SK-N-SH (cell line): Measurements from ENCODE around the gene MRPL21. TPM values are rescaled to one million over a fixed set of nuclear protein-coding genes. Genes with fewer than 3 reads are reported as not detected.

Source experiments
- CTCF ChIA-PET: fragments of 300-600, 350-600 bp; formaldehyde crosslinking; extraction: SDS; loops from one replicate; lab custom pipeline; 2021; lab: Yijun Ruan, JAX
- POLR2A ChIA-PET: fragments of 350-600 bp; sonication (Branson Sonifier 250); formaldehyde crosslinking; extraction: SDS; loops from one replicate; lab custom pipeline; 2020; ENCODE audit warnings: antibody characterized with exemption, inconsistent platforms; lab: Yijun Ruan, JAX
- DNase-seq: peaks from one replicate; pipeline ENCODE4 v3.0.0; 2012
- H2AFZ ChIP-seq: fragments of 200-600 bp; sonication (generic); 2 replicates; pipeline ENCODE4 v1.8.1; 2016; ENCODE audit warnings: antibody characterized with exemption, mild to moderate bottlenecking, low read depth
- H3F3A ChIP-seq: fragments of 200-600 bp; sonication (generic); replicated peaks from 2 replicates; pipeline ENCODE3; 2016; ENCODE audit warnings: antibody characterized with exemption, mild to moderate bottlenecking; ENCODE audit not compliant: insufficient read depth
- H3K27ac ChIP-seq, 2 experiments: fragments of 200-500 bp in 1 of 2; fragments of 200-600 bp in 1 of 2; sonication (Bioruptor generic) in 1 of 2; sonication (generic), shearing (Covaris generic) in 1 of 2; 2 replicates each; pipeline versions ENCODE4 v1.5.1 to v1.6.1; 2014 to 2016; ENCODE audit warnings: low read depth in 2 of 2, inconsistent platforms in 1 of 2, low read length in 1 of 2, mild to moderate bottlenecking in 1 of 2, mixed read lengths in 1 of 2
- H3K27me3 ChIP-seq: fragments of 200-600 bp; sonication (generic), shearing (Covaris generic); 2 replicates; pipeline ENCODE4 v1.6.1; 2016; ENCODE audit warnings: mixed run types; ENCODE audit not compliant: insufficient read depth
- H3K36me3 ChIP-seq, 2 experiments: fragments of 200-500 bp in 1 of 2; fragments of 200-600 bp in 1 of 2; sonication (Bioruptor generic) in 1 of 2; sonication (generic) in 1 of 2; replicated peaks in 1 of 2; 2 replicates each; pipeline versions ENCODE3 to v1.5.1; 2014 to 2016; ENCODE audit warnings: low read length in 1 of 2, mild to moderate bottlenecking in 1 of 2; ENCODE audit not compliant: insufficient read depth in 2 of 2, control insufficient read depth in 1 of 2
- H3K4me1 ChIP-seq, 2 experiments: fragments of 200-500 bp in 1 of 2; fragments of 200-600 bp in 1 of 2; sonication (Bioruptor generic) in 1 of 2; sonication (generic), shearing (Covaris generic) in 1 of 2; 2 replicates each; pipeline versions ENCODE4 v1.5.1 to v1.6.1; 2014 to 2016; ENCODE audit warnings: low read depth in 1 of 2, low read length in 1 of 2, mixed run types in 1 of 2; ENCODE audit not compliant: insufficient read depth in 2 of 2, control insufficient read depth in 1 of 2
- H3K4me2 ChIP-seq: fragments of 200-600 bp; sonication (generic), shearing (Covaris generic); 2 replicates; pipeline ENCODE4 v1.6.1; 2017; ENCODE audit warnings: mixed run types
- H3K4me3 ChIP-seq, 2 experiments: fragments of 200-500 bp in 1 of 2; fragments of 200-600 bp in 1 of 2; sonication (Bioruptor generic) in 1 of 2; sonication (generic), shearing (Covaris generic) in 1 of 2; 2 replicates each; pipeline versions ENCODE4 v1.5.1 to v1.8.1; 2014 to 2016; ENCODE audit warnings: low read depth in 2 of 2, inconsistent platforms in 1 of 2, low read length in 1 of 2, mild to moderate bottlenecking in 1 of 2, mixed read lengths in 1 of 2, moderate library complexity in 1 of 2
- H3K79me2 ChIP-seq: fragments of 200-600 bp; sonication (generic); 2 replicates; pipeline ENCODE4 v1.8.1; 2017; ENCODE audit warnings: mild to moderate bottlenecking; ENCODE audit not compliant: insufficient read depth
- H3K9ac ChIP-seq: fragments of 200-600 bp; sonication (generic); 2 replicates; pipeline ENCODE4 v1.6.1; 2017; ENCODE audit warnings: mixed run types
- H3K9me2 ChIP-seq: fragments of 200-600 bp; sonication (generic); 2 replicates; pipeline ENCODE4 v1.6.1; 2017; ENCODE audit warnings: mixed run types
- H3K9me3 ChIP-seq: fragments of 200-600 bp; sonication (generic); 2 replicates; pipeline ENCODE4 v1.6.1; 2017; ENCODE audit warnings: mixed run types, mild to moderate bottlenecking, moderate library complexity
- H4K20me1 ChIP-seq: fragments of 200-600 bp; sonication (generic); 2 replicates; pipeline ENCODE4 v1.6.1; 2017; ENCODE audit warnings: mild to moderate bottlenecking, mixed run types; ENCODE audit not compliant: insufficient read depth
- CHD2 ChIP-seq: fragments of 150-350 bp; IDR thresholded peaks from 2 replicates; pipeline ENCODE4 v1.6.1; 2018; ENCODE audit warnings: low read length; ENCODE audit not compliant: partially characterized antibody
- ELF1 ChIP-seq: IDR thresholded peaks from 2 replicates; pipeline ENCODE4 v1.4.0; 2012
- EP300 ChIP-seq, 2 experiments: IDR thresholded peaks; 2 replicates each; pipeline versions ENCODE4 v1.4.0 to v1.6.1; 2012; ENCODE audit warnings: borderline replicate concordance in 1 of 2, low read depth in 1 of 2, low read length in 1 of 2
- EZH2phosphoT487 ChIP-seq: fragments of 200-600 bp; sonication (generic); IDR thresholded peaks from 2 replicates; pipeline ENCODE4 v1.6.1; 2017; ENCODE audit warnings: low read depth, mixed run types, mild to moderate bottlenecking, antibody characterized with exemption, moderate library complexity, borderline replicate concordance
- FOSL2 ChIP-seq: IDR thresholded peaks from 2 replicates; pipeline ENCODE4 v1.4.0; 2012; ENCODE audit warnings: low read depth, mild to moderate bottlenecking, moderate library complexity, borderline replicate concordance
- FOXJ3 ChIP-seq: sonication (generic); formaldehyde crosslinking; IDR thresholded peaks from 2 replicates; pipeline ENCODE4 v1.5.1; 2020; ENCODE audit warnings: mild to moderate bottlenecking, missing genetic modification reagents
- FOXM1 ChIP-seq: IDR thresholded peaks from 2 replicates; pipeline ENCODE4 v1.4.0; 2012; ENCODE audit warnings: low read depth, mild to moderate bottlenecking
- JUND ChIP-seq: IDR thresholded peaks from 2 replicates; pipeline ENCODE4 v1.4.0; 2012
- MAX ChIP-seq: IDR thresholded peaks from 2 replicates; pipeline ENCODE4 v1.4.0; 2012; ENCODE audit warnings: low read depth
- MEF2A ChIP-seq: IDR thresholded peaks from 2 replicates; pipeline ENCODE4 v1.4.0; 2012; ENCODE audit warnings: low read depth, borderline replicate concordance
- NRF1 ChIP-seq: IDR thresholded peaks from 2 replicates; pipeline ENCODE4 v1.6.1; 2012; ENCODE audit warnings: low read depth, mild to moderate bottlenecking, low read length
- PBX3 ChIP-seq: IDR thresholded peaks from 2 replicates; pipeline ENCODE4; 2012
- RCOR1 ChIP-seq: fragments of 150-350 bp; IDR thresholded peaks from 2 replicates; pipeline ENCODE4 v1.6.1; 2017; ENCODE audit warnings: antibody characterized with exemption, low read length
- RFX5 ChIP-seq: IDR thresholded peaks from 2 replicates; pipeline ENCODE4 v1.6.1; 2012; ENCODE audit warnings: mild to moderate bottlenecking, improper control_type of control experiment, low read length
- SIN3A ChIP-seq: IDR thresholded peaks from 2 replicates; pipeline ENCODE4 v1.6.1; 2012; ENCODE audit warnings: low read depth, mild to moderate bottlenecking, low read length, moderate library complexity, borderline replicate concordance
- SMC3 ChIP-seq: IDR thresholded peaks from 2 replicates; pipeline ENCODE4 v1.6.1; 2012; ENCODE audit warnings: low read depth, low read length, improper control_type of control experiment
- TAF1 ChIP-seq: IDR thresholded peaks from 2 replicates; pipeline ENCODE4 v1.6.1; 2012; ENCODE audit warnings: low read depth, mild to moderate bottlenecking, low read length, moderate library complexity, borderline replicate concordance
- ZBTB33 ChIP-seq: IDR thresholded peaks from 2 replicates; pipeline ENCODE4 v1.4.0; 2012; ENCODE audit warnings: low read depth, borderline replicate concordance
- WGBS: methylation state at CpG from one replicate; pipeline ENCODE4 v1.1.6; 2017; ENCODE audit warnings: low lambda C conversion rate; 5-methylcytosine and 5-hydroxymethylcytosine counted together
- polyA plus RNA-seq, 3 experiments: library from polyadenylated mRNA; depleted of rRNA; stranded (reverse); fragments of >200 nt; gene quantifications; 2 replicates each; pipeline ENCODE4 v1.2.3, GENCODE V29; 2012
- TF ChIP-seq, protein P1 (sequence below): IDR thresholded peaks from 2 replicates; pipeline ENCODE4 v1.6.1; 2012; ENCODE audit warnings: mild to moderate bottlenecking, low read depth, low read length, moderate library complexity

MRPL21 gene
- polyA plus RNA-seq, 1 of the 3 experiments (the other 2 are of a cell fraction) = 125 TPM

DNA sequence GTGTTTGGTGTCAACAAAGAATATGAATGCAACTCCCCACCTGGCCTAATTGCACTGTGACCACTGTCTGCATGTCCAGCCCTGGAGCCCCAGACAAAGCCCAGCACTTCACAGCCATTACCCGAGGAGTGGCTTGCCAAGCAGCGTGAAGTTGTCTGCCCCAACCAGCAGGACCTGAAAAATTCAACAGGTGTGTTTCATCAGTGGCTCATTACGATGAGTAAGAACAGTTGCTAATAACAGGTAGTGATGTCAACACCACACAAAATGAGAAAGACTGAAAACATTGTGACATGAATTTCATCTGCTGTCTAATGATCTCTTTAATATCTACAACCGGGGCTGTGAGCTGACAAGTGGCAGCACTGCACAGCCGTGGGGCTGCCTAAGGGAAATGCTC is 10.3 kb downstream of the MRPL21 start:
- ChIA-PET CTCF (no interaction called here), POLR2A (interaction anchor here (0.6 kb wide), 1 partner anchor 9 kb away, joined by 3 read pairs; no protein-coding TSS in a partner anchor)
- no peaks in the 10 kb centered on the region for H3K27me3 ChIP-seq
- peaks cover 25 to 33% of the 10 kb centered on the region in 2 experiments for H3K4me1 ChIP-seq
- no peaks in the 10 kb centered on the region for H3K9me3 ChIP-seq
- H3K9ac ChIP-seq = no peak overlapping the region
- WGBS = 100% methylated on average over 5 of the region's 5 CpGs
- H3K4me2 ChIP-seq = no peak overlapping the region
- H3K27ac ChIP-seq = no peak overlapping the region
- no peaks in the 10 kb centered on the region for H3K9me2 ChIP-seq
- H2AFZ ChIP-seq = no peak overlapping the region
- no peaks in the 10 kb centered on the region for H3K79me2 ChIP-seq
- H3F3A ChIP-seq = peaks cover 14% of the 10 kb centered on the region
- peaks cover 18% of the 10 kb centered on the region for H4K20me1 ChIP-seq
- TF ChIP-seq CHD2 = no peak
- TF ChIP-seq EZH2phosphoT487 = no peak
- no peak for TF ChIP-seq EP300 (IDR thresholded peaks at IDR 0.05; ENCODE audit: borderline replicate concordance in 1 of 2, low read depth in 1 of 2, low read length in 1 of 2)
- TF ChIP-seq MEF2A = no peak
- no peak for TF ChIP-seq JUND
- no peak for TF ChIP-seq ZBTB33
- TF ChIP-seq RFX5 = no peak
- TF ChIP-seq SIN3A = no peak
- TF ChIP-seq, protein P1, sequence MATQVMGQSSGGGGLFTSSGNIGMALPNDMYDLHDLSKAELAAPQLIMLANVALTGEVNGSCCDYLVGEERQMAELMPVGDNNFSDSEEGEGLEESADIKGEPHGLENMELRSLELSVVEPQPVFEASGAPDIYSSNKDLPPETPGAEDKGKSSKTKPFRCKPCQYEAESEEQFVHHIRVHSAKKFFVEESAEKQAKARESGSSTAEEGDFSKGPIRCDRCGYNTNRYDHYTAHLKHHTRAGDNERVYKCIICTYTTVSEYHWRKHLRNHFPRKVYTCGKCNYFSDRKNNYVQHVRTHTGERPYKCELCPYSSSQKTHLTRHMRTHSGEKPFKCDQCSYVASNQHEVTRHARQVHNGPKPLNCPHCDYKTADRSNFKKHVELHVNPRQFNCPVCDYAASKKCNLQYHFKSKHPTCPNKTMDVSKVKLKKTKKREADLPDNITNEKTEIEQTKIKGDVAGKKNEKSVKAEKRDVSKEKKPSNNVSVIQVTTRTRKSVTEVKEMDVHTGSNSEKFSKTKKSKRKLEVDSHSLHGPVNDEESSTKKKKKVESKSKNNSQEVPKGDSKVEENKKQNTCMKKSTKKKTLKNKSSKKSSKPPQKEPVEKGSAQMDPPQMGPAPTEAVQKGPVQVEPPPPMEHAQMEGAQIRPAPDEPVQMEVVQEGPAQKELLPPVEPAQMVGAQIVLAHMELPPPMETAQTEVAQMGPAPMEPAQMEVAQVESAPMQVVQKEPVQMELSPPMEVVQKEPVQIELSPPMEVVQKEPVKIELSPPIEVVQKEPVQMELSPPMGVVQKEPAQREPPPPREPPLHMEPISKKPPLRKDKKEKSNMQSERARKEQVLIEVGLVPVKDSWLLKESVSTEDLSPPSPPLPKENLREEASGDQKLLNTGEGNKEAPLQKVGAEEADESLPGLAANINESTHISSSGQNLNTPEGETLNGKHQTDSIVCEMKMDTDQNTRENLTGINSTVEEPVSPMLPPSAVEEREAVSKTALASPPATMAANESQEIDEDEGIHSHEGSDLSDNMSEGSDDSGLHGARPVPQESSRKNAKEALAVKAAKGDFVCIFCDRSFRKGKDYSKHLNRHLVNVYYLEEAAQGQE = no peak
- TF ChIP-seq FOSL2 = no peak
- TF ChIP-seq ELF1 = no peak
- TF ChIP-seq TAF1 = no peak
- TF ChIP-seq PBX3 = no peak
- TF ChIP-seq RCOR1 = no peak
- TF ChIP-seq NRF1 = no peak
- no peak for TF ChIP-seq FOXJ3 (CRISPR knock-in tag)
- TF ChIP-seq SMC3 = no peak
- TF ChIP-seq FOXM1 = no peak
- TF ChIP-seq MAX = no peak
- no peak for DNase-seq
- no peak overlapping the region for H3K4me3 ChIP-seq
- peaks cover 26 to 44% of the 10 kb centered on the region in 2 experiments for H3K36me3 ChIP-seq
